ENCODE results near the gene IGF2BP2.

DNA sequence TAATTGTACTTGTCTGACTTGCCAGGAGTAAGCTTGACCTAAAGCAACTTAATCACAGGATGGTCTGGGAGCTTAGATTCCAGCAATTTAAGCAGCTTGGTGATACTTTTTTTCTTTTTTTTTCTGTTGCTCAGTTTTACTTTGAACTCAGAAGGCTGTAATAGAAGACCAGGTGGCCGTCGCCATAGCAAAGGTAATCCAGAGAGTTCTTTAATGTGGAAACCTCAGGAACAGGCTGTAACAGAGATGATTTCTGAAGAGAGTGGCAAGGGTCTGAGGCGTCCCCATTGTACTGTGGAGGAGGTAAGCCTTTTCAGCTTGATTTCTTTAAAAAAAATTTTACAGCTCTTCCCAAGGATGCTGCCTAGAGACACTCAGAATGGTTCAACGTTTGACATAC, 218.6 kb downstream of the IGF2BP2 start:
- TF ChIP-seq, protein P1, sequence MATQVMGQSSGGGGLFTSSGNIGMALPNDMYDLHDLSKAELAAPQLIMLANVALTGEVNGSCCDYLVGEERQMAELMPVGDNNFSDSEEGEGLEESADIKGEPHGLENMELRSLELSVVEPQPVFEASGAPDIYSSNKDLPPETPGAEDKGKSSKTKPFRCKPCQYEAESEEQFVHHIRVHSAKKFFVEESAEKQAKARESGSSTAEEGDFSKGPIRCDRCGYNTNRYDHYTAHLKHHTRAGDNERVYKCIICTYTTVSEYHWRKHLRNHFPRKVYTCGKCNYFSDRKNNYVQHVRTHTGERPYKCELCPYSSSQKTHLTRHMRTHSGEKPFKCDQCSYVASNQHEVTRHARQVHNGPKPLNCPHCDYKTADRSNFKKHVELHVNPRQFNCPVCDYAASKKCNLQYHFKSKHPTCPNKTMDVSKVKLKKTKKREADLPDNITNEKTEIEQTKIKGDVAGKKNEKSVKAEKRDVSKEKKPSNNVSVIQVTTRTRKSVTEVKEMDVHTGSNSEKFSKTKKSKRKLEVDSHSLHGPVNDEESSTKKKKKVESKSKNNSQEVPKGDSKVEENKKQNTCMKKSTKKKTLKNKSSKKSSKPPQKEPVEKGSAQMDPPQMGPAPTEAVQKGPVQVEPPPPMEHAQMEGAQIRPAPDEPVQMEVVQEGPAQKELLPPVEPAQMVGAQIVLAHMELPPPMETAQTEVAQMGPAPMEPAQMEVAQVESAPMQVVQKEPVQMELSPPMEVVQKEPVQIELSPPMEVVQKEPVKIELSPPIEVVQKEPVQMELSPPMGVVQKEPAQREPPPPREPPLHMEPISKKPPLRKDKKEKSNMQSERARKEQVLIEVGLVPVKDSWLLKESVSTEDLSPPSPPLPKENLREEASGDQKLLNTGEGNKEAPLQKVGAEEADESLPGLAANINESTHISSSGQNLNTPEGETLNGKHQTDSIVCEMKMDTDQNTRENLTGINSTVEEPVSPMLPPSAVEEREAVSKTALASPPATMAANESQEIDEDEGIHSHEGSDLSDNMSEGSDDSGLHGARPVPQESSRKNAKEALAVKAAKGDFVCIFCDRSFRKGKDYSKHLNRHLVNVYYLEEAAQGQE (IDR thresholded peaks at IDR 0.05; ENCODE audit: insufficient replicate concordance, low read depth), result no peak
- TF ChIP-seq SPI1 (IDR thresholded peaks at IDR 0.05; ENCODE audit: borderline replicate concordance, low read depth) (no peak), GABPA (IDR thresholded peaks at IDR 0.05; ENCODE audit: low read depth) (no peak)
- TF ChIP-seq, protein P2, sequence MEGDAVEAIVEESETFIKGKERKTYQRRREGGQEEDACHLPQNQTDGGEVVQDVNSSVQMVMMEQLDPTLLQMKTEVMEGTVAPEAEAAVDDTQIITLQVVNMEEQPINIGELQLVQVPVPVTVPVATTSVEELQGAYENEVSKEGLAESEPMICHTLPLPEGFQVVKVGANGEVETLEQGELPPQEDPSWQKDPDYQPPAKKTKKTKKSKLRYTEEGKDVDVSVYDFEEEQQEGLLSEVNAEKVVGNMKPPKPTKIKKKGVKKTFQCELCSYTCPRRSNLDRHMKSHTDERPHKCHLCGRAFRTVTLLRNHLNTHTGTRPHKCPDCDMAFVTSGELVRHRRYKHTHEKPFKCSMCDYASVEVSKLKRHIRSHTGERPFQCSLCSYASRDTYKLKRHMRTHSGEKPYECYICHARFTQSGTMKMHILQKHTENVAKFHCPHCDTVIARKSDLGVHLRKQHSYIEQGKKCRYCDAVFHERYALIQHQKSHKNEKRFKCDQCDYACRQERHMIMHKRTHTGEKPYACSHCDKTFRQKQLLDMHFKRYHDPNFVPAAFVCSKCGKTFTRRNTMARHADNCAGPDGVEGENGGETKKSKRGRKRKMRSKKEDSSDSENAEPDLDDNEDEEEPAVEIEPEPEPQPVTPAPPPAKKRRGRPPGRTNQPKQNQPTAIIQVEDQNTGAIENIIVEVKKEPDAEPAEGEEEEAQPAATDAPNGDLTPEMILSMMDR (IDR thresholded peaks at IDR 0.05; ENCODE audit: insufficient read depth, low read length), result no peak

Data from HL-60 (cell line).